GM19023 (cell line): Measurements from ENCODE around the gene IGFL1.
"Not testable (repeated sequence)": the region's sequence is repeated elsewhere in the genome, so short reads cannot be mapped to it uniquely, and the experiment has no call there.

Source experiments
- ATAC-seq: cut with Tn5 transposase; IDR thresholded peaks from one replicate; pipeline ENCODE4 v1.9.1; 2021; ENCODE audit warnings: mild to moderate bottlenecking, moderate library complexity; ENCODE audit not compliant: unreplicated experiment

The IGFL1 gene

DNA sequence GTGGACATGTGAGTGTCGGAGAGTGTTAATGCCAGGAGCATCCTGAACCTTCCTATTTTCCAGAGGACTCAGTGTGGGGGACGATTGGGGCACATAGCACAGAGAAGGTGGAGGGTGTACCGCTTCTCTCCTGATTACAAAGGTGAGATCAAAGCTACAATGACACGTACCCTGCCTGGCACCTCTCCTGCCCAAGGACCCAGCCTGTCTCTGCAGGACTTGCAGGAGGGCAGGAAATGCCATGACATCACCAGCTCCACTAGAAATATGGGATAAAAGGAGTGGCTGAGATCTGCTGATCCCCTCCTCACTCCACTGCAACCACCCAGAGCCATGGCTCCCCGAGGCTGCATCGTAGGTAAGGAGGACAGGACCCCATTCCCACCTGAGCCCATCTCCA lies at the start of gene IGFL1:
Gene IGFL1 (plus strand): TSS at position 301 of the 400 bp plus-strand sequence. CDS start 33 bp downstream, at position 334.
- ATAC-seq, result no peak

GRCh38 chr19:46180701-46181387 lies 48.7 kb upstream of the IGFL1 start:
- ATAC-seq, result no peak

DNA sequence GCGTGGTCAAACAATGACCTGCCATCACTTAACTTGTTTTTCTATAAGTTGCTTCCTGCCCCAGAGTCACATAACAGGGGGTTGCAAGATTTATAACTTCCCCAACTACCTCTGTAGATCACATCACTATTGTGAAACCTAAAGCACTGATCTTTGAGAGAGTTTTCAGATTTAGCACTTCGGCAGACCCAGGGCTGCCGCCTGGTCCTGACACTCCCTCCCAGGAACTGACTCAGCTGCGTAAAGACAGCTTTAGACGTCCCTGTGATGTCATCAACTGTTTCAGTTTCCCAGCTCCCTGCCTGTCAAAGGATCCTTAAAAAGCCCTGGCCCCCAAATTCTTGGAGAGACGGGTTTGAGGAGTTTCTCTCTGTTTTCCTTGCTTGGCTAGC lies 48.2 kb upstream of the IGFL1 start:
- no peak for ATAC-seq

DNA sequence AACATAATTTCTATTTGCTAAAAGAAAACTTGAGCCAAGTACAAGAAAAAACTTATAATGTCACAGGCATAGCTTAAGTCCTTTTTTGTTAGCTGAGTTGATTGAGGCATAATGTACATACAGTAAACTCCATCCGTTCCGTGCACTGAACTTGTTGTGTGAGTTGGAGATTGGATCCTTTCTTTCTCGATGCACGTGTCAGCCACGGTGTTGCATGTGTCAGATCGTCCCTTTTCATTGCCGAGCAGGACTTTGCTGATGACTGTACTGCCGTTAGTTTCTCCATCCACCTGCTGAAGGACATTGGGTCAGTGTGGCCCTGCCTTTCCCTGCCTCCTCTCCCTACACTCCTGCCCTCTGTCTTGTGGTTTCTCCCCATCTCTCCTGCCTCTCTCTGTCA lies 47.1 kb upstream of the IGFL1 start:
- ATAC-seq, result no peak

- ATAC-seq, result not testable (repeated sequence)
Observed at GRCh38 chr19:46184775-46185710, 44.5 kb upstream of the IGFL1 start.

GRCh38 chr19:46186101-46186716 lies 43.3 kb upstream of the IGFL1 start:
- no peak for ATAC-seq

DNA sequence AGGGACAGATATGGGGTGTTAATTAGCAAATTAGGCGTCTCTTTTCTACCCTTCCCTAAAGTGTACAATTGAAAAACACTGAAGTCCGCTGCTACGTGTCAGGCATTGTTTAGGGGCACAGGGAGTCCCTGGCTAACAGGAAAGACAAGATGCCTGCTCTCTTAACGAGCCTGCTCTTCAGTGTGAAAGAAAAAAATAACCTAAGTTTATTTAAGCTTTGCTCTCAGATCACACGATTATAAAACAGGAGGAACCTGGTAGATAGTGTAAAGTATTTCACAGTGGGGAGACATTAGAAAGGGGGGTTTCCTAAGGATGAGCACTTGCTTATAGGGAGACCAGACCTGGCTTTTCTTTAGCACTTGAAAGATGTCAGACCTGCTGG lies 42.8 kb upstream of the IGFL1 start:
- no peak for ATAC-seq

DNA sequence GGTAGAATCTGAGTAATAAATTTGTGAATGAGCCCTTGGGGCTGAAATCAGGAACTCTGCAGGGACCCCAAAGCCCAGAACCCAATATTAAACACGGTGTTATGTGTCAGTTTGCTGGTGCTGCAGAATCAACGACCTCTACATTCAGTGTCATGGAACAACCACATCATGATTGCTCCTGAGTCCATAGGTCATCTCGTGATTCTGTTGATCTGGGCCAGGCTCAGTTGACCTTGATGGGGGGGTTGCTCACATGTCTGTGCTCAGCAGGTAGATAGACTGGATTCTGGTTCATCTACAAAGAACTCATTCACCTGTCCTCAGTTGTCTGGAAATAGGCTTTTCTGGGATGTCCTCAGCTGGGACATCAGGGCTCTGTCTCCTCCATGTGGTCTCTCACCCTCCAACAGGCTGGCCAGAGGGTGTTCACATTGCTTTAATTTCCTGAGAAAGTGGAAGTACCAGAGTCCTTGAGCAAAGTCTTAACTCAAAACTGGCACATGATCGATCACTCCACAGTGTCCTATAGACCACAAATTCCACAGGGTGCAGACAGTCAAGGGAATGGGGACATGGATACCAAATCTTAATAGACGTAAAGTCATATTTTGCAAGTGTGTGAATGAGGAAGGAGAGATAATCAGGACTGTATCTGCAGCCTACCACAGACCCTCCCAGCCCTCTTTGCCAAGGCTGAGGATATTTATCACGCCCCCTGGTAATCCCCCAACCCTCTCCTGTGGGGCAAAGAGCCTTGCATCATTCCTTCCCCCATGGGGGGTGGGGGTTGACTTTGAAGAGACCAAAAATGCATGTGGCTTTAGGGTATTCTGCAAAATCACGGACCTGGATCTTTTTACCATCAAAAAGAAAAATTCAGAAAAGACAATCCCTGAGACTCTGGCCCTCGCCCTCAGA lies 39.3 kb upstream of the IGFL1 start:
- ATAC-seq, result no peak

DNA sequence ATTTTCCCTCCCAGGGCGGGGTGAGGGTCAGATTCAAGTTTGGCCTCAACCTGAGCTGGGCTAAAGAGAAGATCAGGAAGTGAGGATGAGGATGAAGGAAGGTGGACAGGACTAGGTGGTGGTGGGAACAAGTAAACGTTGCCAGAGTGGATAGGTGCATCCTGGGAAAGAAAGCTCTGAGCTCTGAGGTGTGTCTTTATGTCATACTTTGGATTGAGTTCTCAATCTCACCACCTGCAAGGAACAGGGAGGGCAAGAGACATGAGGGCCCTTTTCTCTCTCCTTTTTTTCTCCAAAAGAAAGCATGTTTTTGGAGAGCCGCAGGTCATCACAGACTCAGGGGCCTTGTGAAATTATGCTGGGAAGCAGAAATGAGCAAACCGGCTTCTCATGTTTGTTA lies 38.2 kb upstream of the IGFL1 start:
- ATAC-seq, result no peak

DNA sequence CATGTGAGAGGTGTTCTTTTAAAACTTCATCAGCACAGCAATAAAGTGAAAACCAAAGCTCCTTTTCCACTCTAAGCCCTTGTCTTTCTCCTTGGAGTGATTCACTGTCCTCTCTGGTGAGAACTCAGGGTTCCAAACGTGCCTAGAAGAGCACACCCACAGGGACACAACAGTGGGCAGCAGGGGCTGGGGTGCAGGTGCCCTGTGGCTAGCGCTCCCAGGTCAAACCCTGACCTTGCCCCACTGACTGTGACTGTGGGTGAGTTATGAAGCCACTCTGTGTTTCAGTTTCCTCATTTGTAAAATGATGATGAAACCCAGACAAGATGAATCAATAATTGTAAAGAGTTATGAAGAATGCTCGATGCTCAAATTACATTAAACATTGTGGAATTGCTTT lies 37.6 kb upstream of the IGFL1 start:
- no peak for ATAC-seq

DNA sequence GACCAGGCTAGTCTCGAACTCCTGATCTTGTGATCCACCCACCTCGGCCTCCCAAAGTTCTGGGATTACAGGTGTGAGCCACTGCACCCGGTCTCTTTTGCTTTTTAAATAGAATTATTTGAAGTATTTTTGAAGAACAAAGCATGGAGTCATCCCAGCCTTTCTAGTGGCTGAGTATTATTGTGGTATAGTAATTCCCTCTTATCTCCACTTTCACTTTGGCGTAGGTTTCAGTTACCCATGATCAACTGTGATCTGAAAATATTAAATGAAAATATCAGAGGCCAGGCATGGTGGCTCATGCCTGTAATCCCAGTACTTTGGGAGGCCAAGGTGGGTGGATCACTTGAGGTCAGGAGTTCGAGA lies 36.9 kb upstream of the IGFL1 start:
- ATAC-seq, result not testable (repeated sequence)

GRCh38 chr19:46192992-46193650 lies 36.4 kb upstream of the IGFL1 start:
- no peak for ATAC-seq

- no peak for ATAC-seq
Observed at GRCh38 chr19:46193678-46194077, 35.9 kb upstream of the IGFL1 start.

- no peak for ATAC-seq
Observed at GRCh38 chr19:46195104-46195503, 34.4 kb upstream of the IGFL1 start.

GRCh38 chr19:46195919-46196318 lies 33.6 kb upstream of the IGFL1 start:
- not testable (repeated sequence) for ATAC-seq

DNA sequence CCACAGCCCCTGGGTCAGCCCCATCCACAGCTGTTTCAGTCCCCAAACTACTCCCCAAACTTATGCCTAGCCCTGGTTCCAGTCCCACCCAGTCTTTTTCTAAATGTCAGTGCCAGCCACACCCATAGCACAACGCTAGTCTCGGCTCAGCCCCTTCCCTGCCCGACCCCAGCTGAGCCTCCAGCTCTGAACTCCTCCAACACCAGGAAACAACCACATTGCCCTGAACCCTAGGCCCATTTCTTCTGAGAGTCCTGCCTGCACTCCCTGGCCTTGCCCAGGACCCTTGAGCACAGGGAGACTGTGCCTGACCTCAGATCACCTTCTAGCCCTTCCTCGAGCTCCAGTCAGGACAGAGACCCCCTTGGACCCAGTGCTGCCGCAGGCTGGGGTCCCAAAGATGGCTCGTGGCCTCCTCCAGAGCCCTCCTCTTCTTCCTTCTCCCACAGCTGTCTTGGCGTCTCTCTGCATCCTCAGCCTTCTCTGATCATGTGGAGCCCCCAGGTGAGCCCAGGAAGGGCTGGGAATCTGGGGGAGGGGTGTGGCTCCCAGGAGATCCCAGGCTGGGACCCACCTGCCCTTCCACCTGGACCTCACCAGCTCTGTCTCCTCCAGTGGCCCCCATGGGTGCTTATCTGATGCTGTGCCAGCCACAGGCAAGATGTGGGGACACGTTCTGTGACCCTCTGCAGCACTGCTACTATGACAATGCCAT lies 33.0 kb upstream of the IGFL1 start:
- ATAC-seq, result no peak

DNA sequence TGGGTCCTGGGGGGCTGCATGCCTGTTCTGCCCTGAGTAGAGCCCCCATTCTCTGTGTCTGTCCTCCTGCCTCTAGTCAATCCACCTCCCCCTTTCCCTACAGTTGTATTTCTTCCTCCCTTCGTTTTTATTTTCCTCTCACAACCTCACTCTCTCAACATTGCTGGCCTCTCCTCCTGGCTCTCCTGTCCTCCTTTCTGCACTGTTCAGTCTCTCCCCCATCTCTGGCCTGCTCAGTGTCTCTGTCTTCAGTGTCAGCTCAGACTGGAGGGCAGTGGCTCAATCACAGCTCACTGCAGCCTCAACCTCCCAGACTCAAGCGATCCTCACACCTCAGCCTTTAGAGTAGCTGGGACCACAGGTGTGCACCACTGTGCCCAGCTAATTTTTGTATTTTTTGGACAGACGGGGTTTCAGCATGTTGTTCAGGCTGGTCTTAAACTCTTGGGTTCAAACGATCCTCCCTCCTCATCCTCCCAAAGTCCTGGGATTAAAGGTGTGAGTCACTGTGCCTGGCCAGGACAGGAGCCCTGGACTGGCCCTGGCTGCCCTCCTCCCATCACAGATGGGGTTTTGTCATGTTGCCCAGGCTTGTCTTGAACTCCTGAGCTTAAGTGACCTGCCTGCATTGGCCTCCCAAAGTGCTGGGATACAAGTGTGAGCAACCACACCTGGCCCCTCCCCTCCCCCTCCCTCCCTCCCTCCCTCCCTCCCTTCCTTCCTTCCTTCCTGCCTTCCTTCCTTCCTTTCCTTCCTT lies 32.0 kb upstream of the IGFL1 start:
- ATAC-seq, result no peak

DNA sequence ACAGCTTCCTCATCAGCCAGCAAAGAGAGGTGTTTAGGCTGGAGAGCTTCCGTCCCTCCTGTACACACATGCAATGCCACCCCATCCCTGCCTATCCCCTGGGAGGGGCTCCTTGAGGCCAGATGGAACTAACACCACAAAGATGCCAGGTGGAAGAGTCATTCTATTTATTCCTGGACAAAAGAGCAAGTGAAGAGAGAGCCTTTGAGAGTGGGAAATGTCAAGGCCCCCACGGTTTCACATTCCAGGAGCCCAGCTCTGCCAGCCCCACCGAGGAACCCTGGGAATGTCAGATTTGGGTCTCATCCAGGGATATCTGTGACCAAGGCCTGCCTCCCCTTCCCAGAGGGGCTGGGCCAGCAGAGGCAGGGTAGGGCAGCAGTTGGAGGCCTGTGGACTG lies 30.8 kb upstream of the IGFL1 start:
- no peak for ATAC-seq
